Vagina (tissue), 2 donors: Measurements from ENCODE around the gene PITX2.

Experiments used
- CTCF ChIP-seq, 3 experiments: fragments of 450-650 bp in 2 of 3; fragments of 200-600 bp in 1 of 3; sonication (generic) in 1 of 3; IDR thresholded peaks; one replicate each; pipeline ENCODE4 v1.5.1; 2017 to 2019; ENCODE audit warnings: antibody characterized with exemption in 3 of 3, mild to moderate bottlenecking in 2 of 3, moderate library complexity in 2 of 3
- POLR2A ChIP-seq, 2 donors: fragments of 450-650 bp; IDR thresholded peaks; one replicate each; pipeline ENCODE4 v1.6.1; 2017; ENCODE audit warnings: antibody characterized with exemption in 2 of 2, mild to moderate bottlenecking in 2 of 2, moderate library complexity in 2 of 2
- POLR2AphosphoS5 ChIP-seq, 2 donors: sonication (generic); formaldehyde crosslinking; IDR thresholded peaks; one replicate each; pipeline ENCODE4 v1.9.0; 2017; ENCODE audit warnings: antibody characterized with exemption in 2 of 2, mild to moderate bottlenecking in 2 of 2, low read depth in 1 of 2; ENCODE audit not compliant: insufficient read depth in 1 of 2

GRCh38 chr4:110625576-110626257, 2.8 kb upstream of the PITX2 start:
- TF ChIP-seq CTCF (IDR thresholded peaks at IDR 0.05) = no peak
- no peak for TF ChIP-seq POLR2A (IDR thresholded peaks at IDR 0.05)
- no peak for TF ChIP-seq POLR2AphosphoS5 (IDR thresholded peaks at IDR 0.05; ENCODE audit: insufficient read depth in 1 of 2, low read depth in 1 of 2)
